Loucy (cell line): Measurements from ENCODE around the gene STIL.
A peak's percentile ranks its signal among the peaks of the same experiment; 100 is the strongest.

Experiments used
- H2AFZ ChIP-seq: fragments of 200-600 bp; sonication (generic); 2 replicates; pipeline ENCODE4 v1.6.0; 2016; ENCODE audit warnings: antibody characterized with exemption, mild to moderate bottlenecking, low read length, moderate library complexity
- H3F3A ChIP-seq: fragments of 200-600 bp; 2 replicates; pipeline ENCODE4 v1.6.0; 2016; ENCODE audit warnings: antibody characterized with exemption, low read depth, mild to moderate bottlenecking
- H3K27me3 ChIP-seq: fragments of 200-600 bp; sonication (generic); 2 replicates; pipeline ENCODE4 v1.6.1; 2014; ENCODE audit warnings: low read length, mild to moderate bottlenecking; ENCODE audit not compliant: insufficient read depth, poor library complexity, severe bottlenecking
- H3K36me3 ChIP-seq: fragments of 200-600 bp; sonication (generic); 2 replicates; pipeline ENCODE4 v1.6.1; 2016; ENCODE audit warnings: low read length; ENCODE audit not compliant: insufficient read depth
- H3K4me1 ChIP-seq: fragments of 200-600 bp; sonication (generic); 2 replicates; pipeline ENCODE4 v1.5.1; 2014; ENCODE audit warnings: low read length, mild to moderate bottlenecking; ENCODE audit not compliant: insufficient read depth, poor library complexity, severe bottlenecking
- H3K4me2 ChIP-seq: fragments of 200-600 bp; sonication (generic); 2 replicates; pipeline ENCODE4 v1.6.0; 2014; ENCODE audit warnings: antibody characterized with exemption, low read length, low read depth, mild to moderate bottlenecking; ENCODE audit not compliant: poor library complexity, severe bottlenecking
- H3K4me3 ChIP-seq: fragments of 200-600 bp; sonication (generic); 2 replicates; pipeline ENCODE4 v1.5.1; 2014; ENCODE audit warnings: low read length, mild to moderate bottlenecking, mixed read lengths; ENCODE audit not compliant: poor library complexity, severe bottlenecking
- H3K79me2 ChIP-seq: fragments of 200-600 bp; sonication (generic); 2 replicates; pipeline ENCODE4 v1.6.1; 2014; ENCODE audit warnings: low read length; ENCODE audit not compliant: insufficient read depth
- H3K9ac ChIP-seq: fragments of 200-600 bp; sonication (generic); 2 replicates; pipeline ENCODE4 v1.6.0; 2014; ENCODE audit warnings: mild to moderate bottlenecking, low read depth, low read length, moderate library complexity; ENCODE audit not compliant: poor library complexity, severe bottlenecking
- H3K9me2 ChIP-seq: fragments of 200-600 bp; sonication (generic); replicated peaks from 2 replicates; pipeline ENCODE4 v1.6.1; 2016; ENCODE audit warnings: low read depth, low read length, mixed read lengths
- H3K9me3 ChIP-seq: fragments of 200-600 bp; sonication (generic); 2 replicates; pipeline ENCODE4 v1.6.1; 2014; ENCODE audit warnings: mild to moderate bottlenecking, antibody characterized with exemption, low read length, low read depth; ENCODE audit not compliant: insufficient read depth
- H4K20me1 ChIP-seq: fragments of 200-600 bp; sonication (generic); 2 replicates; pipeline ENCODE4 v1.6.0; 2014; ENCODE audit warnings: antibody characterized with exemption, low read length, mild to moderate bottlenecking; ENCODE audit not compliant: insufficient read depth, poor library complexity, severe bottlenecking
- CTCF ChIP-seq: fragments of 200-600 bp; sonication (generic); conservative IDR thresholded peaks from 2 replicates; pipeline ENCODE4 v1.5.1; 2014; ENCODE audit warnings: mild to moderate bottlenecking, antibody characterized with exemption, low read length
- EZH2phosphoT487 ChIP-seq: fragments of 200-600 bp; IDR thresholded peaks from 2 replicates; pipeline ENCODE4 v1.6.1; 2018; ENCODE audit warnings: antibody characterized with exemption, mild to moderate bottlenecking, moderate library complexity, borderline replicate concordance

The STIL gene

DNA sequence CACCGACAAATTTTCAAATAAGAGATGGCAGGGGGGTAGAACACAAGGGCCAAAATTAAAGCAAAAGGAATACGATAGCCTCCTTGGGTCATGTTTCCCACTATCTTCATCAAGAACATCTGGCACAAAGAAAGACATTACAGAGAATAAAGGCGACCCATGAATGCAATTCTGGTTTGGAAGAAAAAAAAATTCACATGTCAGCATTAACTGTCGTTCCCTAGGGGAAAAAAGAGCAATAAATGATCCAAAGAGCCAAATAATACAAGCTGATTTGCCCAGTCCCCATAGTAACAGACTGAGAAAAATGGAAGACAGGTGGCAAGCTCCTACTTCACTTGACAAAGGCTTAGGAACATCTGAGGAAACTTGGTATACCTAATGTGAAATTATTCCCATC lies 4.5 kb downstream of the STIL start:
- no peak for TF ChIP-seq EZH2phosphoT487
- TF ChIP-seq CTCF, result no peak
- Histone ChIP-seq H3K9ac (no peak overlapping the region), H3F3A (peaks cover 4% of the 10 kb centered on the region; the same call in 1 of the 2 replicates), H3K4me2 (peak overlapping the region; percentile 95), H3K27me3 (no peaks in the 10 kb centered on the region), H3K4me1 (peaks cover 32% of the 10 kb centered on the region), H4K20me1 (peaks cover 66% of the 10 kb centered on the region), H3K79me2 (peaks cover 89% of the 10 kb centered on the region), H3K4me3 (peak overlapping the region; percentile 94), H3K36me3 (peaks cover 24% of the 10 kb centered on the region), H3K9me2 (no peaks in the 10 kb centered on the region), H3K9me3 (no peaks in the 10 kb centered on the region), H2AFZ (no peak overlapping the region)

DNA sequence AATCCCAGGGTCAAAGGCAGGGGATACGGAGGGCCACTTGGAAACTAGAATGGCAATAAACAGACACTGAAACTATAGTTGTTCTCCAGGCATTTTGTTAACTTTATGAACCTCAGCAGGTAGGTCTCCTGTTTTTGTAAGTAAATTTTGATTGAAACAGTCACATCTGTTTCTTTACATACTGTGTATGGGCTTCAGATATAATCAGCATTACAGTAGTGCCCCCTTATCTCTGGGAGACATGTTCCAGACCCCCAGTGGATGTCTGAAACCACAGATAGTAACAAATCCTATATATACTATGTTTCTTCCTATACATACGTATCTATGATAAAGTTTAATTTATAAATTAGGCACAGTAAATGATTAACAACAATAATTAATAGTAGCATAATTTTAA lies 11.5 kb downstream of the STIL start:
- H3K9me3 ChIP-seq, result no peaks in the 10 kb centered on the region
- no peak overlapping the region for H3K4me3 ChIP-seq
- no peak overlapping the region for H2AFZ ChIP-seq
- no peaks in the 10 kb centered on the region for H3K4me1 ChIP-seq
- peaks cover 18% of the 10 kb centered on the region for H4K20me1 ChIP-seq
- H3K27me3 ChIP-seq, result no peaks in the 10 kb centered on the region
- H3K36me3 ChIP-seq, result peaks cover 74% of the 10 kb centered on the region
- no peak overlapping the region for H3K4me2 ChIP-seq
- TF ChIP-seq EZH2phosphoT487 (no peak), CTCF (no peak)
- peaks cover 44% of the 10 kb centered on the region for H3K79me2 ChIP-seq
- no peaks in the 10 kb centered on the region for H3F3A ChIP-seq
- no peak overlapping the region for H3K9ac ChIP-seq
- no peaks in the 10 kb centered on the region for H3K9me2 ChIP-seq

DNA sequence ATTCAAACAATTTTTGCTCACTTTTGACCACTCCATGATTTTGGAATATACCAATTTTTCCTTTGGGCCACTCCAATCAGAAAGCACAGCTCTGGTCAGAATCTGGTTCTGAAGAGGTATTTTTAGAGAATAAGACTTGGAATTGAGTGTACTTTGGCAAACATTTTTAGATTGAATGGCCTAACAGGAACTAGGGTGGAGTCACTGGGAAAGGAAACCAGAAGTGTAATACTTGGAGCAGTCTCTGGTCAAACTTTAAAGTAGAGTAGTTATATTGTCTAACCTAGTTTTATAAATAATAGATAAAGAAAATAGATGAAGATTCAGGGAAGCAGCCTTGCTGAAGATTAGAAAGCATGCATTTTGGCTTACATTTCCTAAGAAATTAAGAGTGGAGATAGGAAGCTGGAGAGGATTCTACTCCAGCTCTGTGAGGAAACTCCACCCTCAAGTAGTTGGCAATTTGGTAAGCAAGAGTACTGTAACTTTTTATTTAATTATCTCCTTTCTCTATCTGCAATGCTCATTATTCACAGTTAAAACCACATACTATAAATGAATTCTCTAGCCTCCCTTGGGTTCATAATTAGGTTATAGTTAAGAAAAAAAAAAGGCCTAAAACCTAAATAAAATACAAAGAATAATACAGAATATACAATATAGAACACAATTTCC lies 15.8 kb downstream of the STIL start:
- Histone ChIP-seq H3K79me2 (peaks cover 9% of the 10 kb centered on the region; the same call in 1 of the 2 replicates), H3K9ac (no peak overlapping the region), H4K20me1 (peaks cover 6% of the 10 kb centered on the region), H3K9me3 (no peaks in the 10 kb centered on the region), H3K4me1 (no peaks in the 10 kb centered on the region), H3F3A (no peaks in the 10 kb centered on the region), H3K36me3 (peaks cover 75% of the 10 kb centered on the region), H2AFZ (no peak overlapping the region), H3K4me3 (no peak overlapping the region), H3K9me2 (no peaks in the 10 kb centered on the region), H3K4me2 (no peak overlapping the region), H3K27me3 (no peaks in the 10 kb centered on the region)
- no peak for TF ChIP-seq EZH2phosphoT487
- no peak for TF ChIP-seq CTCF
